RPMI7951 (cell line): ENCODE measurements around the gene LHFPL6. TPM values are rescaled to one million over a fixed set of nuclear protein-coding genes. Genes with fewer than 3 reads are reported as not detected.

Source experiments
- DNase-seq: peaks from one replicate; pipeline ENCODE4 v3.0.0-alpha.2; 2012; ENCODE audit warnings: low read depth
- total RNA-seq: library from RNA; depleted of rRNA; stranded (reverse); fragments of >200 nt; shearing (Covaris generic); gene quantifications from 2 replicates; pipeline ENCODE4 v1.2.3, GENCODE V29; 2014

Gene LHFPL6
- total RNA-seq, 1 experiment from 2014 or later: 34.7 TPM

GRCh38 chr13:39512687-39513086 is 90.3 kb downstream of the LHFPL6 start:
- no peak for DNase-seq

DNA sequence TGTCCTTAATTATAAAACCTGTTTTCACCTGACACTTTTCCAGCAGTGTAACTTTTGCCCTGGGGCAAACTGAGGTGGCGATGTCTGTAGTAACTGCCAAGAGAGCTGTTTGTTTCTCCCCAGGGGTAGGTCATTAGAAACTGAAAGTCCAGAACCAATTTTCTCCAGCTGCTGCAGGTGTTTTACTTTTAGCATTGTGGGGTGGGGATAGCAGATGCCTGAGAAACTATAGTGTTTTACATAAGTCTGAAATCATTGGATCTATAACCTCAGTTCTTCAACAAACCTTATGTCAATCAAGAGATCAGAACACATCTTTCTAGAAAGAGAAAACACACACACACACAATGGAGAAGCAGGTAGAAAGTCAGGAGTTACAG is 92.7 kb downstream of the LHFPL6 start:
- DNase-seq: no peak

GRCh38 chr13:39509616-39510315 is 93.2 kb downstream of the LHFPL6 start:
- no peak for DNase-seq

- DNase-seq: no peak
These were observed 96.2 kb downstream of the LHFPL6 start for GRCh38 chr13:39506559-39507390.

DNA sequence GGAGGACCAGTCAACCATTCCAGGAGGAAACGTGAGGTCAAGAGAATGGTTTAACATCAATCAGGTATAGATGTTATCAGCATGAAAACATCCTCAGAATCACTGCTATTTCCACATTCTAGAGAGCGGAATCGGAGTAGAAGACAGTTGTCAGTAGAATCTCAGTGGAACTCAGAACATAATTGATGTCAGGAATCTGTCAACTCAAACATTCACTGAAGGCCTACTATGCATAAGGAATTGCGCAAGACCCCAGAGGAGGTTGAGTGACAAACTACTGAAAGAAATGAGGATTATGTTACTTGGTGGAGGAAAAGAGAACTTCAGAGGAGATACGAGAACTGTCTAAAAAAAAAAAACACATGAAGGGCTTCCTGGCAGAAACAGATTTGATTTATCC is 97.8 kb downstream of the LHFPL6 start:
- DNase-seq: no peak

GRCh38 chr13:39503048-39503447 is 99.9 kb downstream of the LHFPL6 start:
- no peak for DNase-seq

DNA sequence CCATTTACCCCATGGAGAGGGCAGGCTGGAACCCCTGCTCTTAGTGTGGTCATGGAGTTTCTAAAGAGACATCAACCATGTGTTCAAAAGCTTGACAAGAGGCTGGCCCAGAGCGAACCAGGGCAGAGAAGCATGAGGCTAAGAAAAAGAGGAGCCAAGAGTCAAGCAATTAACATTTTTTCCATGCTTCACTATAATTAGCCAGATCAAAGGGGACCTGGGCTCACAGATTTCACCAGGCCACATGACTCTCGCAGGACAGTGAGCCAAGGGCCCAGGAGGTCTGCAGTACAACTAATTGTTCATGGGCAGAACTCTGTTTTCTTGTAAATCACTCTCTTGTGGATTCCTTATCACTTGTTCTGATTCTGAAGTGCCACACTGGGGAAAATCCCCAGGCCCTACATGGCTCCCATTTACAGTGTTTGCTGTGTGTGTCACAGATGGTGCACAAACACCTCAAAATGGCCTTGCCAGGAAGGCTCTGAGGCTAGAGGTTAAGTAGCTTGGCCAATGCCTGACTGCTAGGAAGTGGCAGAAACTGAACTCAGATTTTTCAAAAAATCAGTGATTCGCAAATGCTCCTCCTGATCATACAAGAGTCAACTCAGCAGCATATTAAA is 101.2 kb downstream of the LHFPL6 start:
- peak; percentile 43 for DNase-seq

- no peak for DNase-seq
These were observed 103.4 kb downstream of the LHFPL6 start for GRCh38 chr13:39499604-39500003.

- no peak for DNase-seq
These were observed 104.4 kb downstream of the LHFPL6 start for GRCh38 chr13:39498471-39499114.

DNA sequence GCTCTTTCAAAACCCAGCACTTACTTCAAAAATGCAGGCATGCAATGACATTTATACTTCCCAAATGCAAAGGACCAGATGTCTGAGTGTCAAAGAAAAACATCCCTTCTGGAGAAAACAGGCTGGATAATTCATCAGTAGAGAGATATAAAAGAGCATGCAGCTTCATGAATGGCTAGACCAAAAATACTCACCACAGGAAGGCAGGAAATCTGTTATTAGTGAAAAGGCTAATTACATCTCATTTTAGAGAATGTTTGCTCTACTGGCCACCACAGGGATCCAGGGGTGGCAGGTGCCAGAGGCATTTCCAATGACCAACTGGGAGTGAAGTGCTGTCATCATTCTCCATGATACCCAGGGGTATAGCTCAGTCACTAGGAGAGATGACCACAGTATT is 106.5 kb downstream of the LHFPL6 start:
- no peak for DNase-seq

DNA sequence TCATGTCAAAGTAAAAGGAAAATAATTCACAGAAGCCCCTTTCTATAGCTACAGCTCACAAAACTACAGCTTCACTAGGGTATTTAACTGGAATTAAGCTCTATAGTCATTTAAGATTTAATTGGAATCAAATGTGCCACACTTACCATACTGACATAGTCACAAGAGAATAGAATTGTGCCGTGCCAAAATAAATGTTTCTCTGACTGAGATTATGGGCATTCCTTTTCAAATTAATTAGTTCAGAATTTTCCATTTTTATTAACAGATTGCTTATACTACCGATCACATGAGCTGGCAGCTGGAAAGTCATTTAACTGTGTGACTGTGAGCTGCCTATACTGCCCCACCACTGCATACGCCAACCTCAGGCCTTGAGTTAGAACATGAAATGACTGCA is 108.4 kb downstream of the LHFPL6 start:
- no peak for DNase-seq

GRCh38 chr13:39494006-39494405 is 109.0 kb downstream of the LHFPL6 start:
- DNase-seq: no peak

- no peak for DNase-seq
These were observed 112.9 kb downstream of the LHFPL6 start for GRCh38 chr13:39490136-39490535.

DNA sequence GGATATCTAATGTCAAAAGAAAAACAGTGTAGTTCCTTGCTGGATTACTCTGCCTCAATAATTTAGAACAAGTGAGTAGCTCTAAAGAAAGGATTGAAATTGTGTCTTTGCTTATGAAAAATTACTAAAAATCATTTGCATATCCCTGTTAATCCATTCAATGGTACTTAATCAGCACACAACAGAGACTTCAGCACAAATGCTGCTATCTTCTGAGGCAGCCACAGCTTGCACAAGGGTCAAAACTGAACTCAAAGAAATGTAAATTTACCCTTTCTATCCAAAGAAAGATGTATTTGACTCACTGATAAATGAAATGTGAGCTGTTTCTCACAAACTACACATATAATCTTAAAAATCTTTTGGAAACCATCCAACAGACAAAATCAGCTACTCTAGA is 116.2 kb downstream of the LHFPL6 start:
- DNase-seq: no peak

- DNase-seq: peak; percentile 5
These were observed 117.7 kb downstream of the LHFPL6 start for GRCh38 chr13:39485314-39485700.

DNA sequence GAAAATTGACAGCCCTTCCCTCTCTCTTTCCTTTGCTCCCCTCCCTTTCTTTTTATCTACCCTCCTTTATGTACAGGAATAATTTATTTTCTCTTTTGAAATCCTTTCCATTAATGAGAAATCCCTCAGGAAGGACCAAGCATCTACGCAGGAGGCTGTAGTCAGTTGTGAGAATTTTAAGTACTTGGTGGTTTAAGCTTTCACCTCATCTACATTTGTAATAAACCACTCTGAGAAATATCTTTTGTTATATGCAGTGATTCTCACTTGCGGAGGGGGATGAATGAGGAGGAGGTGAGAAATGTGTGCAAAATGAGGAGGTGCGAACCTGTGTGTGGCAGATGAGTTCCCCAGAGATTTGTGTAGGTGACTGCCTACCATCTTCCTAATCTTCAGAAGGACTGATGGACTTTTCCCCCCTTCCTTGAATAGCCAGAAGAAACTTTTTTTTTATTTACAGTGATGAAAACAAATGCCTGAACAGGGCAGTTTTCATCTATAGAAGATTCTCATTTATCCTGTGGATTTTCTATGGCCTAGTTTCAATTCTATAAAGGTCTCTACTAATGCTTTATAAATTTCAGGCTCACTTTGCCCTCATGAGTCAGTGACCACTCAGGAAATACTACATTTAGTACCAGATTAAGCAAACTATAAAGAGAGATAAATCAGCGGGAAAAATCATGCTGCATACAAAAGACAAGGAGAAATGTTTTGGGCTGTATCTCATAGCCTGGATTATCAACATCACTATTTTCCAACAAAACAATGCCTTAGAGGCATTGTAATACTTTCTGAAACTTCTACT is 118.3 kb downstream of the LHFPL6 start:
- DNase-seq: peak; percentile 58

- DNase-seq: peak; percentile 68
These were observed 119.7 kb downstream of the LHFPL6 start for GRCh38 chr13:39483326-39483725.

DNA sequence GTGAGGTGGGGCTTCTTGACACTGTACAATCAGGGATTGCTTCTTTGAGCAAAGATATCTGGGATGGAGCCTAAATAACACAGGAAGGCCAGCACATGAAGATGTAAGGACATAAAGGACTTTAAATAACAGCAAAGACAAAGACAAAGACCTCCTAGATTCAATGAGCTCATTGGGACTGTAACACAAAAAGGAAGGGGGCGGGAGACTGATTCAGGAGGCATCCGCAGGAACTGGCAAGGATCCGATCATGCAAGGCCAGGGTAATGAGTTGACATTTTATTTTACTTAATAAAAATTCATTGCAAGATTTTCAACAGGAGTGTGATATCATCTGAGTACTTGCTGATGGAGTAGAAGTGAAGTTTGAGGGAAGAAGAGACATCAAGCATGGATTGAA is 121.5 kb downstream of the LHFPL6 start:
- DNase-seq: no peak

DNA sequence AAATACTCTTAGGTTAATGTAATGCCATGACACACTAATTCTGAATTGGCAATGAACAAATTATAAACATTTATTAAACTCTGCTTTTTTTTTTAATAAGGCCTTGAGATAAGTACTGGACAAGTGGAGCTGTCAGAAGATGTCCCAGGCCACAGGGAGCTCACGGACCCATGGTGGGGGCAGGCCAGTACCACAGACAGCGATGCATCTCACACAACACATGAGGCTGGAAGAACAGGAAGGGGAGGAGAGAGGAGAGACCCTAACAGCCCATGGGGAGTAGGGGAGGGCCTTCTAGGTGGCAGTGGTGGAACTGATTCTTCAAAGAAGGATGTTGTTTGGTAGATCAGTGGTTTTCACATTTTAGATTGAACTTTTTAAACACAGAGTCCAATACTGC is 128.4 kb downstream of the LHFPL6 start:
- DNase-seq: no peak

GRCh38 chr13:39469676-39470075 is 133.3 kb downstream of the LHFPL6 start:
- DNase-seq: no peak

DNA sequence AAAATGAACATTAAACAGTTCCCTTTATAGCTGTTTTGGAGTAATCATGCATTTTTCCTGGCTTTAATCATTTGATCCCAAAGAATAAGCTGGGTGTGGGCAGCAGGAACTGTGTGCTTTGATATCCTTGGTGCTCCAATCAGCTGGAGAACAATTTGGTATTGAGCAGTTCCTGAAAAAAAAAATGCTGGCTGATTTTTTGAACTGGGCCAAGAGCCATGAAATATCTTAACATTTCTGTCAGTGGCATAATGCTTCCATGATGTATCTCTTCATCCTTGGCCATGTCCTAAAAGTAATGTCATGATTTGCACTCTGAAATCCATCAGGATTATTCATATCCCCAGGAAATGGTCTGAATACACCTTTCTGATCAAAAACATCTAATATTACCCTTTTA is 134.7 kb downstream of the LHFPL6 start:
- DNase-seq: no peak

DNA sequence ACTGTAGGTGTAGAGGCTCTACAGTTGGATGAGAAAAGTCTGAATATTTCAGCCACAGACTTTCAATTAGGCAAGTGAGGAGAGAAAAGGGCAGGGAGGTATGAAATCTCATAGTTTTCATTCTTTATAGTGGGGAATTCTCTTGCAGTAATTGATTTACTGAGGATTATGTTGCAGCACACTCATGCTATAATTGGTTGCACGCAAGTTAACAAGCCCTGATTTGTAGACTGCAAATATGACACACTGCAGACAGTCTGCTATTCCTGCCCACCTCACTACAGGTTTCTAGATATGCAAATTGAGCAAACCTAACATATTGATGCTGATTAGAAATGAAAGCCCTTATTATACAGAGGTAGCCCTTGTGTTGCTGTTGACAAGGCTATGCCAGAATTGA is 139.4 kb downstream of the LHFPL6 start:
- DNase-seq: no peak
